Keratinocyte (primary cell): ENCODE data around the gene CFAP70. TPM values are rescaled to one million over a fixed set of nuclear protein-coding genes. Genes with fewer than 3 reads are reported as not detected.

Experiments
- DNase-seq: peaks from one replicate; pipeline ENCODE4 v3.0.0-alpha.2; 2011; ENCODE audit warnings: low read depth, missing footprints, low spot score
- FAIRE-seq: peaks from 2 replicates; lab custom pipeline; 2011; peaks lifted over from hg19 to GRCh38; lab: Jason Lieb, UNC
- H2AFZ ChIP-seq: 2 replicates; pipeline ENCODE4 v1.6.0; 2012; ENCODE audit warnings: low read length, control low read depth, inconsistent platforms; ENCODE audit not compliant: control insufficient read depth
- H3K27ac ChIP-seq: 2 replicates; pipeline ENCODE4 v1.5.1; 2011; ENCODE audit warnings: low read length; ENCODE audit not compliant: control insufficient read depth, insufficient read depth
- H3K27me3 ChIP-seq: 3 replicates; pipeline ENCODE4 v1.6.0; 2011; ENCODE audit warnings: low read length; ENCODE audit not compliant: control insufficient read depth, insufficient read depth; ENCODE audit errors: extremely low read depth
- H3K36me3 ChIP-seq, 2 experiments: 2 replicates in 1 of 2; 3 replicates in 1 of 2; pipeline ENCODE4 v1.5.1; 2011; ENCODE audit warnings: low read length in 2 of 2, mild to moderate bottlenecking in 1 of 2; ENCODE audit not compliant: control insufficient read depth in 2 of 2, insufficient read depth in 2 of 2; ENCODE audit errors: extremely low read depth in 1 of 2
- H3K4me1 ChIP-seq: 3 replicates; pipeline ENCODE4 v1.5.1; 2011; ENCODE audit warnings: low read length; ENCODE audit not compliant: control insufficient read depth, insufficient read depth; ENCODE audit errors: extremely low read depth
- H3K4me2 ChIP-seq: 3 replicates; pipeline ENCODE4 v1.6.0; 2011; ENCODE audit warnings: low read depth, low read length; ENCODE audit not compliant: control insufficient read depth, insufficient read depth; ENCODE audit errors: extremely low read depth
- H3K4me3 ChIP-seq, 3 experiments: fragments of 200-600 bp in 1 of 3; sonication (generic) in 1 of 3; 2 replicates in 2 of 3; 3 replicates in 1 of 3; pipeline ENCODE4 v1.5.1; 2011 to 2016; ENCODE audit warnings: low read length in 3 of 3, mild to moderate bottlenecking in 3 of 3, control low read depth in 2 of 3, inconsistent platforms in 1 of 3, low read depth in 1 of 3, mixed read lengths in 1 of 3, mixed run types in 1 of 3, moderate library complexity in 1 of 3; ENCODE audit not compliant: control insufficient read depth in 2 of 3, insufficient read depth in 2 of 3; ENCODE audit errors: extremely low read depth in 1 of 3
- H3K79me2 ChIP-seq: 2 replicates; pipeline ENCODE4 v1.6.0; 2012; ENCODE audit warnings: low read length; ENCODE audit not compliant: control insufficient read depth, insufficient read depth
- H3K9ac ChIP-seq: 3 replicates; pipeline ENCODE4 v1.6.0; 2011; ENCODE audit warnings: low read length; ENCODE audit not compliant: control insufficient read depth, insufficient read depth; ENCODE audit errors: extremely low read depth
- H3K9me1 ChIP-seq: 3 replicates; pipeline ENCODE4 v1.6.0; 2011; ENCODE audit warnings: low read length; ENCODE audit not compliant: control insufficient read depth, insufficient read depth; ENCODE audit errors: extremely low read depth
- H3K9me3 ChIP-seq: 2 replicates; pipeline ENCODE4 v1.5.1; 2012; ENCODE audit warnings: low read depth, low read length; ENCODE audit not compliant: control insufficient read depth
- H4K20me1 ChIP-seq: 3 replicates; pipeline ENCODE4 v1.6.0; 2011; ENCODE audit warnings: low read length; ENCODE audit not compliant: control insufficient read depth, insufficient read depth; ENCODE audit errors: extremely low read depth
- EZH2 ChIP-seq: IDR thresholded peaks from one replicate; pipeline ENCODE4 v1.6.1; 2012; ENCODE audit warnings: inconsistent platforms, mild to moderate bottlenecking, low read length, moderate library complexity
- dilution Hi-C: fragments of 300-500 bp; cut with MboI; formaldehyde crosslinking; loops from one replicate; pipeline ENCODE4 v1.7.0; 2020; ENCODE audit warnings: low sequenced_read_pairs; ENCODE audit not compliant: extremely low pct_ligation_motif_present
- polyA plus RNA-seq, 5 experiments: library from polyadenylated mRNA; depleted of rRNA in 3 of 5; stranded (reverse) in 3 of 5; stranded (forward) in 1 of 5; unstranded in 1 of 5; fragments of >200 nt; gene quantifications; 1 replicate in 1 of 5; 2 replicates in 3 of 5; 3 replicates in 1 of 5; pipeline versions ENCODE4 v1.2.1 to v1.2.3, GENCODE V29; 2011 to 2012; ENCODE audit warnings: missing spikeins in 2 of 5, low read depth in 1 of 5, low replicate concordance in 1 of 5
- TF ChIP-seq, protein P1 (sequence below), 3 experiments: IDR thresholded peaks in 1 of 3; conservative IDR thresholded peaks in 1 of 3; optimal IDR thresholded peaks in 1 of 3; 2 replicates in 2 of 3; 3 replicates in 1 of 3; pipeline versions ENCODE3 to v1.5.1; 2011; ENCODE audit warnings: low read length in 3 of 3, mild to moderate bottlenecking in 3 of 3, moderate library complexity in 2 of 3, control low read depth in 1 of 3, inconsistent platforms in 1 of 3; ENCODE audit not compliant: insufficient read depth in 2 of 3; ENCODE audit errors: extremely low read depth in 1 of 3

The CFAP70 gene
- polyA plus RNA-seq, 1 donor (not counting 4 experiments of a cell fraction or from before 2014, with no cell fraction given): 2.1 TPM

DNA sequence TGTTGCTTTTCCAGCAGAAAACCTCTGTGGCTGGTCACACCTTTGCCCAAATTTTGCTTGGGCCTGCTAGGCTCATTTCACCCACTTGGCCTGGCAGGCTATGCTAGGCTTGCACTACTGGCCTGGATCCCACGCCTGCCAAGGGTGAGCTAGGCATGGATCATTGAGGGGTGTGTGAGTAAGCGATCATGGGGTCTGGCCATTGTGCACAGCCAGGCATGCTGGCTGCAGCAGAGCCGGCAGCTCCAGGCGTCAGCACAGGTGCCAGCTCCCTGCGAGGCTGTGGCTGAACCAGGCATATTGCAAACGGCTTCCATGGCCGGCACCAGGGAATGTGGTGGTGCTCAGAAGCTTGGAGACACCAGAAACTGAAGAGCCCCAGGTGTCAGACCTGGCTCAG, 19.2 kb downstream of the CFAP70 start:
- H3K9ac ChIP-seq: no peak overlapping the region
- H2AFZ ChIP-seq: no peak overlapping the region
- H3K4me1 ChIP-seq: peaks cover 5% of the 10 kb centered on the region
- no peak for TF ChIP-seq EZH2
- TF ChIP-seq, protein P1, sequence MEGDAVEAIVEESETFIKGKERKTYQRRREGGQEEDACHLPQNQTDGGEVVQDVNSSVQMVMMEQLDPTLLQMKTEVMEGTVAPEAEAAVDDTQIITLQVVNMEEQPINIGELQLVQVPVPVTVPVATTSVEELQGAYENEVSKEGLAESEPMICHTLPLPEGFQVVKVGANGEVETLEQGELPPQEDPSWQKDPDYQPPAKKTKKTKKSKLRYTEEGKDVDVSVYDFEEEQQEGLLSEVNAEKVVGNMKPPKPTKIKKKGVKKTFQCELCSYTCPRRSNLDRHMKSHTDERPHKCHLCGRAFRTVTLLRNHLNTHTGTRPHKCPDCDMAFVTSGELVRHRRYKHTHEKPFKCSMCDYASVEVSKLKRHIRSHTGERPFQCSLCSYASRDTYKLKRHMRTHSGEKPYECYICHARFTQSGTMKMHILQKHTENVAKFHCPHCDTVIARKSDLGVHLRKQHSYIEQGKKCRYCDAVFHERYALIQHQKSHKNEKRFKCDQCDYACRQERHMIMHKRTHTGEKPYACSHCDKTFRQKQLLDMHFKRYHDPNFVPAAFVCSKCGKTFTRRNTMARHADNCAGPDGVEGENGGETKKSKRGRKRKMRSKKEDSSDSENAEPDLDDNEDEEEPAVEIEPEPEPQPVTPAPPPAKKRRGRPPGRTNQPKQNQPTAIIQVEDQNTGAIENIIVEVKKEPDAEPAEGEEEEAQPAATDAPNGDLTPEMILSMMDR (optimal IDR thresholded peaks at IDR 0.05 in 1 of 3, IDR thresholded peaks at IDR 0.05 in 1 of 3, conservative IDR thresholded peaks at IDR 0.05 in 1 of 3; ENCODE audit: extremely low read depth in 1 of 3, insufficient read depth in 2 of 3, low read length in 3 of 3): no peak
- no peaks in the 10 kb centered on the region for H3K9me1 ChIP-seq
- no peak for DNase-seq
- no peaks in the 10 kb centered on the region for H3K9me3 ChIP-seq
- H3K27ac ChIP-seq: no peak overlapping the region
- no peaks in the 10 kb centered on the region for H3K79me2 ChIP-seq
- no peak for FAIRE-seq
- no peaks in the 10 kb centered on the region for H3K36me3 ChIP-seq
- dilution Hi-C loops: no loop called here
- no peak overlapping the region for H3K4me2 ChIP-seq
- H4K20me1 ChIP-seq: no peaks in the 10 kb centered on the region
- no peaks in the 10 kb centered on the region for H3K27me3 ChIP-seq
- no peak overlapping the region for H3K4me3 ChIP-seq

DNA sequence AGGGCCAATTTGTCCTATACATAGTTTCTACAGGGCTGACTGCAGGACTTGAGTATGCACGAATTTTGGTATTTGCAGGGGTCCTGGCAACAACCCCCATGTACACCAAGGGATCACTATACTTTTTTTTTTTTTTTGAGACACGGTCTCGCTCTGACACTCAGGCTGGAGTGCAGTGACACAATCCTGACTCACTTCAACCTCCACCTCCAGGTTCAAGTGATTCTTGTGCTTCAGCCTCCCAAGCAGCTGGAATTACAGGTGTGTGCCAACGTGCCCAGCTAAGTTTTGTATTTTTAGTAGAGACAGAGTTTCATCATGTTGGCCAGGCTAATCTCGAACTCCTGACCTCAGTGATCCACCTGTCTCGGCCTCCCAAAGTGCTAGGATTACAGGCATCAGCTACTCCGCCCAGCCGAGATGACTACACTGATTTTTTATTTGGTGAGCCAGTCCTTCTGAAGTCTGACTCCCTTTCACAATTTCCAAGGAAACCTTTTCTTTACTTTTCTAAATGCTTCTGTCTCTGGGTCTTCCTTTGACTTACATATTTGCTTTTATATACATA, 19.8 kb downstream of the CFAP70 start:
- Histone ChIP-seq H3K79me2 (no peaks in the 10 kb centered on the region), H3K9me1 (no peaks in the 10 kb centered on the region), H3K4me3 (no peak overlapping the region), H3K27ac (no peak overlapping the region), H3K4me2 (no peak overlapping the region), H3K9ac (no peak overlapping the region), H3K4me1 (peaks cover 5% of the 10 kb centered on the region), H3K9me3 (no peaks in the 10 kb centered on the region), H4K20me1 (no peaks in the 10 kb centered on the region), H2AFZ (no peak overlapping the region), H3K27me3 (no peaks in the 10 kb centered on the region), H3K36me3 (no peaks in the 10 kb centered on the region)
- FAIRE-seq (no peak), DNase-seq (no peak)
- dilution Hi-C loops: no loop called here
- no peak for TF ChIP-seq EZH2
- TF ChIP-seq, protein P1 (optimal IDR thresholded peaks at IDR 0.05 in 1 of 3, IDR thresholded peaks at IDR 0.05 in 1 of 3, conservative IDR thresholded peaks at IDR 0.05 in 1 of 3; ENCODE audit: extremely low read depth in 1 of 3, insufficient read depth in 2 of 3, low read length in 3 of 3): no peak
